ENCODE measurements around the gene ZNF133.
"Not testable (repeated sequence)": the region's sequence is repeated elsewhere in the genome, so short reads cannot be mapped to it uniquely, and the experiment has no call there.

ZNF133 gene

GRCh38 chr20:18287915-18288748, at the start of gene ZNF133:
TSS of gene ZNF133 (plus strand) at chr20:18288527. CDS start at chr20:18305687, 17,160 bp downstream.
- peak; percentile 96 for DNase-seq (ENCODE audit: low read depth, low spot score)

GRCh38 chr20:18240997-18241396, 47.3 kb upstream of the ZNF133 start:
- DNase-seq (ENCODE audit: low read depth, low spot score) = no peak

- no peak for DNase-seq (ENCODE audit: low read depth, low spot score)
Observed at GRCh38 chr20:18243802-18244201, 44.5 kb upstream of the ZNF133 start.

GRCh38 chr20:18248545-18248944, 39.8 kb upstream of the ZNF133 start:
- not testable (repeated sequence) for DNase-seq (ENCODE audit: low read depth, low spot score)

GRCh38 chr20:18250217-18250616, 38.1 kb upstream of the ZNF133 start:
- DNase-seq (ENCODE audit: low read depth, low spot score) = no peak

GRCh38 chr20:18252597-18253451, 35.5 kb upstream of the ZNF133 start:
- DNase-seq (ENCODE audit: low read depth, low spot score) = no peak

GRCh38 chr20:18254615-18255014, 33.7 kb upstream of the ZNF133 start:
- DNase-seq (ENCODE audit: low read depth, low spot score) = no peak

GRCh38 chr20:18255526-18255925, 32.8 kb upstream of the ZNF133 start:
- DNase-seq (ENCODE audit: low read depth, low spot score) = no peak

- DNase-seq (ENCODE audit: low read depth, low spot score) = no peak
Observed at GRCh38 chr20:18256440-18257090, 31.8 kb upstream of the ZNF133 start.

GRCh38 chr20:18258126-18258860, 30.0 kb upstream of the ZNF133 start:
- no peak for DNase-seq (ENCODE audit: low read depth, low spot score)

GRCh38 chr20:18259730-18260129, 28.6 kb upstream of the ZNF133 start:
- no peak for DNase-seq (ENCODE audit: low read depth, low spot score)

GRCh38 chr20:18263723-18264122, 24.6 kb upstream of the ZNF133 start:
- DNase-seq (ENCODE audit: low read depth, low spot score) = no peak

GRCh38 chr20:18265441-18265840, 22.9 kb upstream of the ZNF133 start:
- no peak for DNase-seq (ENCODE audit: low read depth, low spot score)

- DNase-seq (ENCODE audit: low read depth, low spot score) = no peak
Observed at GRCh38 chr20:18266282-18266681, 22.0 kb upstream of the ZNF133 start.

- DNase-seq (ENCODE audit: low read depth, low spot score) = no peak
Observed at GRCh38 chr20:18267815-18268214, 20.5 kb upstream of the ZNF133 start.

- no peak for DNase-seq (ENCODE audit: low read depth, low spot score)
Observed at GRCh38 chr20:18271160-18271559, 17.2 kb upstream of the ZNF133 start.

- DNase-seq (ENCODE audit: low read depth, low spot score) = no peak
Observed at GRCh38 chr20:18272451-18272850, 15.9 kb upstream of the ZNF133 start.

- no peak for DNase-seq (ENCODE audit: low read depth, low spot score)
Observed at GRCh38 chr20:18273738-18274137, 14.6 kb upstream of the ZNF133 start.

GRCh38 chr20:18275960-18276359, 12.4 kb upstream of the ZNF133 start:
- not testable (repeated sequence) for DNase-seq (ENCODE audit: low read depth, low spot score)

- DNase-seq (ENCODE audit: low read depth, low spot score) = peak; percentile 7
Observed at GRCh38 chr20:18276821-18277220, 11.5 kb upstream of the ZNF133 start.

- no peak for DNase-seq (ENCODE audit: low read depth, low spot score)
Observed at GRCh38 chr20:18279242-18279641, 9.1 kb upstream of the ZNF133 start.

All from activated CD4-positive, CD25-positive, alpha-beta regulatory T cell treated with anti-CD3 and anti-CD28 coated beads, Interleukin-2, amount 50 U/mL, for 16 hours (primary cell).